Lung (tissue), 12 donors: ENCODE data around the gene AKT1S1. TPM values are rescaled to one million over a fixed set of nuclear protein-coding genes. Genes with fewer than 3 reads are reported as not detected.

Experiments used
- ATAC-seq: fragments of 200-7000 bp; cut with Tn5 transposase; one replicate; pipeline ENCODE4 v1.9.1; 2020; ENCODE audit warnings: moderate number of reproducible peaks; ENCODE audit not compliant: insufficient read depth, low FRiP score
- DNase-seq, 3 donors: peaks; one replicate each; pipeline ENCODE4 v3.0.0-alpha.2; 2013 to 2017
- H3K27ac ChIP-seq, 2 donors: one replicate each; pipeline ENCODE4 v1.5.1; 2013; ENCODE audit warnings: mild to moderate bottlenecking in 2 of 2, moderate library complexity in 2 of 2, control low read depth in 1 of 2, inconsistent platforms in 1 of 2, low read depth in 1 of 2, low read length in 1 of 2
- H3K27me3 ChIP-seq, 3 donors: one replicate each; pipeline ENCODE4 v1.5.1; 2013; ENCODE audit warnings: low read length in 2 of 3; ENCODE audit not compliant: control insufficient read depth in 3 of 3, insufficient read depth in 3 of 3
- H3K36me3 ChIP-seq, 4 donors: one replicate each; pipeline ENCODE4 v1.5.1; 2013; ENCODE audit warnings: low read length in 4 of 4, mild to moderate bottlenecking in 1 of 4, moderate library complexity in 1 of 4; ENCODE audit not compliant: control insufficient read depth in 4 of 4, insufficient read depth in 4 of 4
- H3K4me1 ChIP-seq, 5 donors: one replicate each; pipeline ENCODE4 v1.5.1; 2013; ENCODE audit warnings: low read length in 5 of 5, mild to moderate bottlenecking in 2 of 5, moderate library complexity in 1 of 5; ENCODE audit not compliant: control insufficient read depth in 5 of 5, insufficient read depth in 5 of 5
- H3K4me3 ChIP-seq: one replicate; pipeline ENCODE4 v1.5.1; 2013; ENCODE audit warnings: mild to moderate bottlenecking, control low read depth, moderate library complexity
- H3K9ac ChIP-seq, 2 donors: one replicate each; pipeline ENCODE4 v1.5.1; 2013; ENCODE audit warnings: low read length in 2 of 2, control low read depth in 1 of 2; ENCODE audit not compliant: insufficient read depth in 1 of 2
- H3K9me3 ChIP-seq, 4 donors: one replicate each; pipeline ENCODE4 v1.5.1; 2013; ENCODE audit warnings: low read length in 3 of 4, mild to moderate bottlenecking in 1 of 4, moderate library complexity in 1 of 4; ENCODE audit not compliant: control insufficient read depth in 4 of 4, insufficient read depth in 3 of 4
- WGBS, 2 donors: extraction: QIAGEN DNeasy Blood & Tissue Kit; methylation state at CpG; one replicate each; pipeline ENCODE4 v1.1.7; 2013; 5-methylcytosine and 5-hydroxymethylcytosine counted together
- polyA plus RNA-seq, 2 donors: library from polyadenylated mRNA; stranded (reverse); fragments of 200-250 nt; gene quantifications; one replicate each; pipeline ENCODE4 v1.2.1, GENCODE V29; 2013
- total RNA-seq, 2 donors: library from RNA; depleted of rRNA in 1 of 2; stranded (reverse); fragments of >200 nt in 1 of 2; gene quantifications; one replicate each; pipeline ENCODE4 v1.2.1, GENCODE V29; 2014 to 2021
- TF ChIP-seq, protein P1 (sequence below): IDR thresholded peaks from 2 replicates; pipeline ENCODE4 v1.5.1; 2012; ENCODE audit warnings: mild to moderate bottlenecking; ENCODE audit errors: control extremely low read depth, extremely low read depth
- donor health status: control.
- donor health status: control.
- donor health status: Bipolar disorder and iron deficiency.
- donor health status: healthy.
- donor health status: DM: yes; HTN: yes; CAD: no.

The AKT1S1 gene
- total and polyA plus RNA-seq, 4 donors, result 6.7 to 46.4 (median 35.9) TPM

DNA sequence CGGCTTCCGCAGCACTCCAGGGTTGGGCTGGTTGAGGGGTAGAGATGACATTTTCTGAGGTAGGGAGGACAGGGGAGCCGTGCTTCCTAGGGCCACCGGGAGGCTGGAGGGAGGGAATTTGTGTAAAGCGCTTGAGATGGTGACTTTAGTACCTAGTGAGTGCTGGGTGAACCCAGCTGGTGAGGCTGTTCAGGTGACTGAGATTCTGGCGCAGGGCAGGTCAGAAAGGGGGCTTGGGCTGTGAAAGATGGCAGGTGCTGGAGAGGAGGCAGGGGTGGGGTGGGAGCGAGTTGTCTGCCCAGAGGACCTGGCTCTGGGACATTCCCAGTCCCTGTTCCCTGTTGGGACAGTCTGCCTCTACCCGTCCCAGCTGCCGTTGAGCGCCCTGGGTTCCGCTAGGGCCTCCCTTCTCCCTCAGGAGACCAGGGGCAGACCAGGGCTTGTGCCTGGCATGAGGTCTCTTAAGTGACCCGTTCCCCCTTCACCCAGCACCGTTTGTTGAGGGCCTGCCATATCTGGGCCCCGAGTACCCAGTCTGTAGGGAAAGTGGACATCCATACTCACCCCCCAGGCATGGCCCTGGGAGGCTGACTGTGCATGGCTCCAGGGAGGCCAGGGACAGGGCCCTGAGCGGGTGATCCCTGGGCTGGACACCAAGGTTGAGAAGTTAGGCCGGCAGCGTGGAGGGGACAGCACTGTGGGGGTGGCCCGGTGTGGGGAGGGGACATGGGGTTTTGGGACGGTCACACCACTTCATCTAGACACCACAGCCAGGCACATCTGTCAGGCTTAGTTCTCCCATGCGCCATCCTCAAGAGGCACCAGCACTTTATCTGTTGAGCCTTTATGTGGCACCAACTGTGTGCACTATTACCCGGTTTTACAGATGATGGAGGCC lies 21.2 kb downstream of the AKT1S1 start:
- DNase-seq, result no peak
- Histone ChIP-seq H3K4me1 (peaks cover 0 to 25% (median 13%) of the 10 kb centered on the region in 5 donors), H3K36me3 (peaks cover 0 to 56% (median 30%) of the 10 kb centered on the region in 4 donors), H3K4me3 (no peak overlapping the region), H3K9ac (no peak overlapping the region), H3K9me3 (no peaks in the 10 kb centered on the region), H3K27me3 (no peaks in the 10 kb centered on the region), H3K27ac (no peak overlapping the region)
- 86 to 87% methylated on average over 21 of the region's 21 CpGs for WGBS, 2 donors
- no peak for ATAC-seq
- TF ChIP-seq, protein P1, sequence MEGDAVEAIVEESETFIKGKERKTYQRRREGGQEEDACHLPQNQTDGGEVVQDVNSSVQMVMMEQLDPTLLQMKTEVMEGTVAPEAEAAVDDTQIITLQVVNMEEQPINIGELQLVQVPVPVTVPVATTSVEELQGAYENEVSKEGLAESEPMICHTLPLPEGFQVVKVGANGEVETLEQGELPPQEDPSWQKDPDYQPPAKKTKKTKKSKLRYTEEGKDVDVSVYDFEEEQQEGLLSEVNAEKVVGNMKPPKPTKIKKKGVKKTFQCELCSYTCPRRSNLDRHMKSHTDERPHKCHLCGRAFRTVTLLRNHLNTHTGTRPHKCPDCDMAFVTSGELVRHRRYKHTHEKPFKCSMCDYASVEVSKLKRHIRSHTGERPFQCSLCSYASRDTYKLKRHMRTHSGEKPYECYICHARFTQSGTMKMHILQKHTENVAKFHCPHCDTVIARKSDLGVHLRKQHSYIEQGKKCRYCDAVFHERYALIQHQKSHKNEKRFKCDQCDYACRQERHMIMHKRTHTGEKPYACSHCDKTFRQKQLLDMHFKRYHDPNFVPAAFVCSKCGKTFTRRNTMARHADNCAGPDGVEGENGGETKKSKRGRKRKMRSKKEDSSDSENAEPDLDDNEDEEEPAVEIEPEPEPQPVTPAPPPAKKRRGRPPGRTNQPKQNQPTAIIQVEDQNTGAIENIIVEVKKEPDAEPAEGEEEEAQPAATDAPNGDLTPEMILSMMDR, result no peak

DNA sequence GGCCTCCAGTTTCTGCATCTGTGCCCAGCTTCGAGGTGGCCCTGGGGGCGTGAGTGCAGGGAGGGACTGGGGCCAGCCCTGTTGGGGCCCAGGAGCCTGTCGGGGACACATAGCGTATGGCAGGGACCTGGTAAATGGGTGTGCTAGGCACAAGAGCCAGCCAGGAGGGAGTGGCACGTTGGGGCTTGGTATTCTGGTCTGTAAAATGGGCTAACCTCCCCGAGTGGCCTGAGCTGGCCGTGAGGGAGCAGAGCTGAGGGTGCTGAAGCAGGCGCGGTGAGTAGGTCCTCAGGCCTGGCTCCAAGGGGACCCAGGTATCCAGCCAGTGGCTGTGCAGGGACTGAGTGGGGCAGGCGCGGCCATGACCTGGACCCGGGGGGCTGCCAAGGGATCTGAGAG lies 21.9 kb downstream of the AKT1S1 start:
- Histone ChIP-seq H3K27me3 (no peaks in the 10 kb centered on the region), H3K27ac (no peak overlapping the region), H3K9me3 (no peaks in the 10 kb centered on the region), H3K4me3 (no peak overlapping the region), H3K4me1 (peaks cover 0 to 22% (median 13%) of the 10 kb centered on the region in 5 donors), H3K9ac (no peak overlapping the region), H3K36me3 (peaks cover 0 to 49% (median 30%) of the 10 kb centered on the region in 4 donors)
- TF ChIP-seq, protein P1, result no peak
- WGBS, 2 donors, result 91 to 92% methylated on average over 12 of the region's 12 CpGs
- DNase-seq (no peak), ATAC-seq (no peak)

DNA sequence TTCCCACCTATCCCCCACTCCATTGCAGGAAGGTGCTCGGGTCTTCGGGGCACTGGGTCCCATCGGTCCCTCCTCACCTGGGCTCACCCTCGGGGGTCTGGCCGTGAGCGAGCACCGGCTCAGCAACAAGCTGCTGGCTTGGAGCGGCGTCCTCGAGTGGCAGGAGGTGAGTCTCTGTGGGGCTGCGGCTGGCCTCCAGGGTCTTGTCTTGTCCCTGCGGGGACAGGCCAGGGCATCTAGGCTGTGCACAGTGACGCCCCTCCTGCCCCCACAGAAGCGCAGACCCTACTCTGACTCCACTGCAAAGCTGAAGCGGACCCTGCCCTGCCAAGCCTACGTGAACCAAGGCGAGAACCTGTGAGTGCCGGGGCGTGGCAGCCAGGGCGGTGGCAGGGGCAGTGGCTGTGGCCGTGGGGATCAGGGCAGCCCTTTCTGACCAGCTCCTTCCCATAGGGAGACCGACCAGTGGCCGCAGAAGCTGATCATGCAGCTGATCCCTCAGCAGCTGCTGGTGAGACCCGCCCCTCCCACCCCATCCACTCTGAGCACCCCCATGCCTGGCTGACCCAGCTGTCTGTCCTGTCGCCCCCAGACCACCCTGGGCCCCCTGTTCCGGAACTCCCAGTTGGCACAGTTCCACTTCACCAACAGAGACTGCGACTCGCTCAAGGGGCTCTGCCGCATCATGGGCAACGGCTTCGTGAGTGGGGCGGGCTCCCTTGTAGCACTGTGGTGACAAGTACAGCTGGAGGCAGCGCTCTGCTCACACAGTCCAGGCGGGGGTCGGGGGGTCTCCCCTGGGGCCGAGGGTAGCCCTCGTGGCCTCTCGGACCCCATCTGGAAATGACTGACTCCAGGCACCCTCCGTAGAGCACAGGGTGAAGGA lies 22.5 kb downstream of the AKT1S1 start:
- WGBS, 2 donors, result 90 to 92% methylated on average over 36 to 39 of the region's 39 CpGs
- no peak for ATAC-seq
- peaks cover 0 to 3% (median 0%) of the 10 kb centered on the region in 4 donors for H3K9me3 ChIP-seq
- H3K27ac ChIP-seq, result no peak overlapping the region
- no peaks in the 10 kb centered on the region for H3K27me3 ChIP-seq
- H3K4me3 ChIP-seq, result no peak overlapping the region
- no peak overlapping the region for H3K9ac ChIP-seq
- H3K4me1 ChIP-seq, result peaks cover 0 to 22% (median 13%) of the 10 kb centered on the region in 5 donors
- no peak for DNase-seq
- TF ChIP-seq, protein P1, result no peak
- peaks cover 0 to 42% (median 31%) of the 10 kb centered on the region in 4 donors for H3K36me3 ChIP-seq
